Measurements from ENCODE around the gene QSOX1.

Gene QSOX1

GRCh38 chr1:180150982-180151381 is 3.7 kb upstream of the QSOX1 start:
- DNase-seq, result no peak

- DNase-seq, result no peak
Observed at GRCh38 chr1:180151508-180151907, 3.2 kb upstream of the QSOX1 start.

GRCh38 chr1:180152588-180152987 is 2.1 kb upstream of the QSOX1 start:
- no peak for DNase-seq

GRCh38 chr1:180153032-180153431 is 1.6 kb upstream of the QSOX1 start:
- no peak for DNase-seq

GRCh38 chr1:180154003-180154324 is 705 bp upstream of the QSOX1 start:
- DNase-seq, result no peak

GRCh38 chr1:180155182-180155682 is 563 bp downstream of the QSOX1 start:
- peak; percentile 24 for DNase-seq

GRCh38 chr1:180156201-180156600 is 1.5 kb downstream of the QSOX1 start:
- DNase-seq, result no peak

GRCh38 chr1:180156631-180157091 is 2.0 kb downstream of the QSOX1 start:
- DNase-seq, result no peak

- DNase-seq, result no peak
Observed at GRCh38 chr1:180157108-180157507, 2.4 kb downstream of the QSOX1 start.

- no peak for DNase-seq
Observed at GRCh38 chr1:180157576-180158057, 2.9 kb downstream of the QSOX1 start.

GRCh38 chr1:180158149-180159147 is 3.8 kb downstream of the QSOX1 start:
- no peak for DNase-seq

GRCh38 chr1:180160357-180160756 is 5.7 kb downstream of the QSOX1 start:
- DNase-seq, result no peak

GRCh38 chr1:180163041-180163440 is 8.4 kb downstream of the QSOX1 start:
- DNase-seq, result no peak

- DNase-seq, result no peak
Observed at GRCh38 chr1:180165096-180165495, 10.4 kb downstream of the QSOX1 start.

- no peak for DNase-seq
Observed at GRCh38 chr1:180165509-180166435, 11.1 kb downstream of the QSOX1 start.

GRCh38 chr1:180166436-180166800 is 11.7 kb downstream of the QSOX1 start:
- DNase-seq, result no peak

- DNase-seq, result no peak
Observed at GRCh38 chr1:180167021-180167701, 12.5 kb downstream of the QSOX1 start.

- no peak for DNase-seq
Observed at GRCh38 chr1:180167721-180168467, 13.2 kb downstream of the QSOX1 start.

- peak; percentile 13 for DNase-seq
Observed at GRCh38 chr1:180168786-180169639, 14.3 kb downstream of the QSOX1 start.

- no peak for DNase-seq
Observed at GRCh38 chr1:180169640-180170195, 15.0 kb downstream of the QSOX1 start.

Data from stimulated activated CD4-positive, alpha-beta T cell treated with anti-CD3 and anti-CD28 coated beads, Interleukin-12 subunit alpha, Interleukin-12 subunit beta, amount 100 ng/mL, for 4 hours (primary cell).